ENCODE results near the gene MAP4K2. TPM values are rescaled to one million over a fixed set of nuclear protein-coding genes. Genes with fewer than 3 reads are reported as not detected.

The MAP4K2 gene
- total RNA-seq, 1 donor from 2014 or later, result 40.6 TPM

DNA sequence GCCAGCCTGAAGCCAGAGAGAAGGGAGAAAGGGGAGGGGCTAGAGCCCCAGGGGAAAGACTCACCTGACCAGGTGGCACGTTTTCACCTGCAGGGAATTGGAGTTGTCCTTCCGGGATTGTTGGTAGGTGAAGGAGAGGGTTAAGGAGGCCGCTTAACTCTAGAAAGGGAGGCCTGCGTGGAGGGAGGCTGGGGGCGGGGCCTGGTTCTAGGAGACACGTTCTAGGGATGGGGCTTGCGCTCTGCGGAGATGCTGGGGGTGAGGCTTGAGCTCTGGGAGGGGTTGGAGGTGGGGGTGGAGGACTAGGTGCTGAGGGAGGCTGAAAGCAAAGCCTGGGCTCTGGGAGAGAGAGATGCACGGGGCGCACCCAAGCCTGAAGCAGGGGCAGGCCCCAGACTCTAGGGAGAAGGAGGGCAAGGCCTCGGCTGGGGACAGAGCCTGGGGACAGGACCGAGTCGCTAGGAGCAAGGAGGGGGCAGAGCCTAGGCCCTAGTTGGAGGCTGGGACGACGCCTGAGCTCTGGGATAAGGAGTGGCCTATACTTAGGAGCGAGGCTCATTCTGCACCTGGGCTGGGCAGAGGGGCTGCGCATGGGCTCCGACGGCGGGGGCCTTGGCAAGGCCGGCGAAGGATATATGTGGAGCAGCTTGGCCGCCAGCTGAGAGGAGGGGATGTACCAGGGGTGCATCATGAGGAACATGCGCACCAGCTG, 61.5 kb downstream of the MAP4K2 start:
- Histone ChIP-seq H3K4me3 (ENCODE audit: low read depth, low read length) (no peak overlapping the region), H3K27me3 (ENCODE audit: control insufficient read depth, insufficient read depth, low read length) (peaks cover 80% of the 10 kb centered on the region), H3K36me3 (ENCODE audit: control insufficient read depth, insufficient read depth, low read length) (no peaks in the 10 kb centered on the region)
- no peak for DNase-seq (ENCODE audit: low read depth)
- TF ChIP-seq, protein P1, sequence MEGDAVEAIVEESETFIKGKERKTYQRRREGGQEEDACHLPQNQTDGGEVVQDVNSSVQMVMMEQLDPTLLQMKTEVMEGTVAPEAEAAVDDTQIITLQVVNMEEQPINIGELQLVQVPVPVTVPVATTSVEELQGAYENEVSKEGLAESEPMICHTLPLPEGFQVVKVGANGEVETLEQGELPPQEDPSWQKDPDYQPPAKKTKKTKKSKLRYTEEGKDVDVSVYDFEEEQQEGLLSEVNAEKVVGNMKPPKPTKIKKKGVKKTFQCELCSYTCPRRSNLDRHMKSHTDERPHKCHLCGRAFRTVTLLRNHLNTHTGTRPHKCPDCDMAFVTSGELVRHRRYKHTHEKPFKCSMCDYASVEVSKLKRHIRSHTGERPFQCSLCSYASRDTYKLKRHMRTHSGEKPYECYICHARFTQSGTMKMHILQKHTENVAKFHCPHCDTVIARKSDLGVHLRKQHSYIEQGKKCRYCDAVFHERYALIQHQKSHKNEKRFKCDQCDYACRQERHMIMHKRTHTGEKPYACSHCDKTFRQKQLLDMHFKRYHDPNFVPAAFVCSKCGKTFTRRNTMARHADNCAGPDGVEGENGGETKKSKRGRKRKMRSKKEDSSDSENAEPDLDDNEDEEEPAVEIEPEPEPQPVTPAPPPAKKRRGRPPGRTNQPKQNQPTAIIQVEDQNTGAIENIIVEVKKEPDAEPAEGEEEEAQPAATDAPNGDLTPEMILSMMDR (IDR thresholded peaks at IDR 0.05; ENCODE audit: insufficient read depth, low read length, poor library complexity, severe bottlenecking), result no peak

DNA sequence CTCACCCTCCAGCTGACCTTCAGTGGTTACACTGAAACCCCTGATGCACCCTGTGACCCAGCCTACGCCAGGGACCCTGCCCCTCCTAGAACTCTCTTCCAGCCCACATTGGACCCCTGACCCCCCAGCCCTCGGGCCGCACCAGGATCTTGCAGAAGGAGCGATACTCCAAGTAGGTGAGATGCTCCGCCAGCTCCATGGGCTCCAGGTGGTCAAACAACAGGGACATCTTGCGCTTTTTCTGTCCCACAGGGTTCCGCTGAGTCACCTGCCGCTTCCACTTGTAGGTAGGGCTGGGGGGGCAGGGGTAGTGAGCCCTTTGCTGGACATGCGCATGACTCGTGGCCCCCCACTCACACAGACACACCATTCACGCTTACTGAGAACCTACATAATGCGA, 63.1 kb downstream of the MAP4K2 start:
- no peak for DNase-seq (ENCODE audit: low read depth)

DNA sequence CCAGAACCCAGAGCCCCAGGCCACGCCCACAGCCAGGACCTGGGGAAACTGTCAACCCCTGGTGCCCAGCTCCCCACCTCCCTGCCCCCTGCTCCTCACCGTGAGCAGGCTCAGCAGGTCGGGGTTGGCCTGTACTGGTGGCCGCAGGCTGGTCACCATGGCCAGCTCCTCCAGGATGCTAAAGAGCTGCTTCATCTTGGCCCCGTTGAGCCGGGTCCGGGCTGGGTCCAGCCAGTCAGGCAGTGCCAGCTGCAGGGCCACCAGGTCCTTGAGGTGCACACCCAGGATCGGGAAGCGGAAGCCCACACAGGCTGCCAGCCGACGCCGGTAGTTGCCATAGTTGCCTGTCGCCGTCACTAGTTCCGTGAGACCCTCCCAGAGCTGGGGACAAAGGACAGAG, 66.4 kb downstream of the MAP4K2 start:
- no peak for DNase-seq (ENCODE audit: low read depth)

More for the DNA sequence above, 63.1 kb downstream of the MAP4K2 start:
- H3K27me3 ChIP-seq (ENCODE audit: control insufficient read depth, insufficient read depth, low read length), result peaks cover 78% of the 10 kb centered on the region
- H3K36me3 ChIP-seq (ENCODE audit: control insufficient read depth, insufficient read depth, low read length), result no peaks in the 10 kb centered on the region
- no peak overlapping the region for H3K4me3 ChIP-seq (ENCODE audit: low read depth, low read length)
- TF ChIP-seq, protein P1 (IDR thresholded peaks at IDR 0.05; ENCODE audit: insufficient read depth, low read length, poor library complexity, severe bottlenecking), result no peak

DNA sequence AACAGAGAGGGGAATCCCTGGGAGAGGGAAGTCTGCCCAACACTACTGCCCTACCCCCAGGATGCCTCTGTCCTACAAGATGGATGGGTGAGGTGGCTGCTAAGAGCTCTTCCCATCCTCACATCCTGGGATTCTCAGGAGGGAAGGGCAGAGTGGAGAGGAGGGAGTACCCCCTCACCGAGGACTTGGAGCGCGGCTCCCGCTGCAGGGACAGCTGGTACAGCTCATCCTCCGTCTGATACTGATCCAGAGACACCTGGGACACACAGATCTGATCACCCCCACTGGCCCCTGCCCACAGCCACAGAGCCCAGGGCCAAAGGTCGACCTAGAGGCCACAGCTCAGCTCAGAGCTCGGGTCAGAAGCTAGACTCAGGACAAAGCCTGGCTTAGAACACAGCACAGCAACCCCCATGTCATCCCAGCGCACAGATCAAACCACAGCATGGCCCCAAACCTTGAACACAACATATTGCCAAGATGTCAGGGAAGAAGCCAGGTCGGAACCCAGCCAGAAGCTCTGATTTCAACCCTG, 67.2 kb downstream of the MAP4K2 start:
- Histone ChIP-seq H3K36me3 (ENCODE audit: control insufficient read depth, insufficient read depth, low read length) (no peaks in the 10 kb centered on the region), H3K27me3 (ENCODE audit: control insufficient read depth, insufficient read depth, low read length) (peaks cover 42% of the 10 kb centered on the region), H3K4me3 (ENCODE audit: low read depth, low read length) (no peak overlapping the region)
- TF ChIP-seq, protein P1 (IDR thresholded peaks at IDR 0.05; ENCODE audit: insufficient read depth, low read length, poor library complexity, severe bottlenecking), result no peak
- no peak for DNase-seq (ENCODE audit: low read depth)

More for the DNA sequence above, 66.4 kb downstream of the MAP4K2 start:
- Histone ChIP-seq H3K4me3 (ENCODE audit: low read depth, low read length) (no peak overlapping the region), H3K27me3 (ENCODE audit: control insufficient read depth, insufficient read depth, low read length) (peaks cover 50% of the 10 kb centered on the region), H3K36me3 (ENCODE audit: control insufficient read depth, insufficient read depth, low read length) (no peaks in the 10 kb centered on the region)
- TF ChIP-seq, protein P1 (IDR thresholded peaks at IDR 0.05; ENCODE audit: insufficient read depth, low read length, poor library complexity, severe bottlenecking), result no peak

Other genes with a start within 250 kb of the MAP4K2 start
- gene SLC22A11, start 247.3 kb downstream of the MAP4K2 start, total RNA-seq, result not detected in 2 replicates
- gene SLC22A12, start 212.0 kb downstream of the MAP4K2 start, total RNA-seq, result not detected in 2 replicates
- not detected in 2 replicates for gene NRXN2, start 80.0 kb downstream of the MAP4K2 start, total RNA-seq
- 0.41 and 0.96 TPM in 2 replicates for gene RASGRP2, start 59.1 kb downstream of the MAP4K2 start, total RNA-seq
- 0.17 and 0.27 TPM in 2 replicates for gene PYGM, start 43.2 kb downstream of the MAP4K2 start, total RNA-seq
- 194 and 216 TPM in 2 replicates for gene SF1, start 24.7 kb downstream of the MAP4K2 start, total RNA-seq
- 24.6 and 28.5 TPM in 2 replicates for gene MEN1, start 7.3 kb upstream of the MAP4K2 start, total RNA-seq
- gene CDC42BPG, start 41.4 kb upstream of the MAP4K2 start, total RNA-seq, result 10.7 and 12.8 TPM in 2 replicates
- gene EHD1, start 75.4 kb upstream of the MAP4K2 start, total RNA-seq, result 87.7 and 100 TPM in 2 replicates
- 24.8 and 28.6 TPM in 2 replicates for gene ATG2A, start 114.0 kb upstream of the MAP4K2 start, total RNA-seq
- 26.9 and 31.1 TPM in 2 replicates for gene PPP2R5B, start 121.5 kb upstream of the MAP4K2 start, total RNA-seq
- not detected in 2 replicates for gene GPHA2, start 132.7 kb upstream of the MAP4K2 start, total RNA-seq
- 0.17 and 0.68 TPM in 2 replicates for gene MAJIN, start 168.9 kb upstream of the MAP4K2 start, total RNA-seq
- gene BATF2, start 193.8 kb upstream of the MAP4K2 start, total RNA-seq, result 1.1 and 7.3 TPM in 2 replicates
- gene ARL2, start 210.9 kb upstream of the MAP4K2 start, total RNA-seq, result 164 and 170 TPM in 2 replicates
- 21.6 and 28.8 TPM in 2 replicates for gene SNX15, start 224.2 kb upstream of the MAP4K2 start, total RNA-seq
- 25.5 and 32.0 TPM in 2 replicates for gene SAC3D1, start 238.0 kb upstream of the MAP4K2 start, total RNA-seq